ENCODE data around the gene KLC1.

DNA sequence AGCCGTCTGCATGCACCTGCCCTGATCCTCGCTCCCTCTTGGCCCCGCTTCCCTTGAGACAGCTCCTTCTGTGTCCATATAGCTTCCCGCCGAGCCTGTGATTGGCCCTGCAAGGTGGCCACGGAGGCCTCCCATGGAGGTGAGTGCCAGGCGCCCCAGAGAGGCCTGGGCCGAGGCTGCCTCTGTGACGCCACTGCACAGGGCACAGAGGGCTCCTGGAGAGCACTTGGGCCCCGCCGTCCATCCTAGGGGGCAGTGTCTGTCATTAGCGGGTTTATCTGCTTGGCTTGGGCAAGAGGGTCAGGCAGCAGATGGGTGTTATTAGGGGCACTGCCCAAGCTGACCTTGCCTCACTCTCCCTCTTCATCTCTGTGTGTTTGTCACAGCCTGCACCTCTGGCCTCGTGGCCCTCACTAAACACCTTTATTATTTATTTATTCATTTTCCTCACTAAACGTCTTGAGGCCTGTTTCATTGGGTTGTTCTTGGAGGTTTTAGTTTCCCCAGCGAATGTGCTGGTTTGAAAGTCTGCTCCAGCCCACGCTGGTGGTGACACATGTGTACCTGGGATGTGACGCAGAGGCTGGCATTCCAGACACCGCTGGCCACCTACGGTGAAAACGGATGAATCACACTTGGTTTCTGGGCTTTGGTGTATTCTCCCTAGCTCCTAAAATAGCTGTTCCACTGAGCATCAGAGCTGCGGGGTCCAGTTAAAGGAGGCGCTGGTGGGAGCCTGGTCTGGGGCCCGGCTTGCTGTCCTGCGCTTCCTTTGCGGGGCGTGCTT lies 92.5 kb downstream of the KLC1 start:
- peak in 2 of 3 donors; percentile 16 to 60 for TF ChIP-seq POLR2AphosphoS5 (IDR thresholded peaks at IDR 0.05)
- TF ChIP-seq CTCF (IDR thresholded peaks at IDR 0.05), result no peak
